ENCODE results near the gene PPP1R14B. TPM values are rescaled to one million over a fixed set of nuclear protein-coding genes. Genes with fewer than 3 reads are reported as not detected.

Gene PPP1R14B
- total and polyA plus RNA-seq, 2 of the 13 experiments (the other 11 are each of a cell fraction or from before 2014, with no cell fraction given): 110 to 148 TPM

DNA sequence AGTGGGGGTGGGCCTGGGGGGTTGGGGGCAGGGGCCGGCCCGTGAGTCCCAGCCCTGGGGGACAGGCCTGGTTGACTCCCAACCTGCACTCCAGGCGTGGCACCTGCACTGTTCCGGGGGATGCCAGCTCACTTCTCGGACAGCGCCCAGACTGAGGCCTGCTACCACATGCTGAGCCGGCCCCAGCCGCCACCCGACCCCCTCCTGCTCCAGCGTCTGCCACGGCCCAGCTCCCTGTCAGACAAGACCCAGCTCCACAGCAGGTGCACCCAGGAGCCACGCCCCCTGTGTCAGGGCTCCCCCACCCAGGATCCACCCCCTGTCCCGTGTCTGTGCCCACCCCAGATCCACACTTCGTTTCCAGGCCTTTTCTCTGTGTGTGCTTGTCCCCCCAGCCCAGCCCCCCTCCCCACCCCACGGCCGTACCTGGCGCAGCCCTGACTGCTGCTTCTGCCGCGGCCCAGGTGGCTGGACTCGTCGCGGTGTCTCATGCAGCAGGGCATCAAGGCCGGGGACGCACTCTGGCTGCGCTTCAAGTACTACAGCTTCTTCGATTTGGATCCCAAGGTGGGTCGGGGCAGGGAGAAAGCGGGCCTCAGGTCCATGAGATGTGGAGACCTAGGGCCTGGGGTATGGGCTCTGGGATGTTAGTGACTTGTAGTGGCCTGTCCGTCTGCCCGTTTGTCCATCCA lies 35.4 kb downstream of the PPP1R14B start:
- H3K4me1 ChIP-seq (ENCODE audit: insufficient read depth, low read length): peaks cover 17% of the 10 kb centered on the region
- 82% methylated on average over 22 of the region's 30 CpGs for WGBS (ENCODE audit: low lambda C conversion rate)
- no peak for DNase-seq (ENCODE audit: low spot score)
- no peak overlapping the region for H3K4me3 ChIP-seq (replicated peaks in 1 of 3; ENCODE audit: insufficient read depth in 1 of 3, low read depth in 2 of 3, low read length in 3 of 3)
- H4K20me1 ChIP-seq (ENCODE audit: insufficient read depth, low read length): no peaks in the 10 kb centered on the region
- ATAC-seq: no peak
- POLR2A ChIA-PET: interaction anchor here (1.6 to 1.7 kb wide), 2 partner anchors 15 to 25 kb away, joined by 3 to 4 read pairs; partner anchors contain the start of genes NUDT22, STIP1 and TRPT1
- intact Hi-C loops (cut with micrococcal nuclease; ENCODE audit: unreplicated experiment): no loop called here
- H3K4me2 ChIP-seq (ENCODE audit: low read depth, low read length): no peak overlapping the region
- H3K9me3 ChIP-seq (ENCODE audit: low read length): no peaks in the 10 kb centered on the region
- H3K79me2 ChIP-seq (ENCODE audit: insufficient read depth, low read length): no peaks in the 10 kb centered on the region
- H3K27me3 ChIP-seq (ENCODE audit: control insufficient read depth in 1 of 2, insufficient read depth in 2 of 2, low read length in 2 of 2): peaks cover 0 to 1% of the 10 kb centered on the region in 2 experiments; a peak in 1 of 5 replicates
- H3K27ac ChIP-seq (ENCODE audit: extremely low read length, insufficient read depth, low read length): no peak overlapping the region
- in situ Hi-C loops (cut with HindIII; ENCODE audit: extremely low pct_ligation_motif_present, low pct_unique_long_range_greater_than_20kb): no loop called here
- H3K9ac ChIP-seq (ENCODE audit: insufficient read depth, low read depth, low read length): no peak overlapping the region
- no TSS peak for BruUV-seq (replicated peaks)
- no peak overlapping the region for H2AFZ ChIP-seq (ENCODE audit: low read length)
- FAIRE-seq: no peak
- CTCF ChIA-PET (ENCODE audit: low intra/inter-chr PET ratio, low total read pairs): no interaction called here
- TF ChIP-seq RAD51 (IDR thresholded peaks at IDR 0.05; ENCODE audit: borderline replicate concordance) (no peak), ZNF33A (CRISPR knock-in tag; IDR thresholded peaks at IDR 0.05; ENCODE audit: borderline replicate concordance) (no peak), ZFP82 (CRISPR knock-in tag; IDR thresholded peaks at IDR 0.05; ENCODE audit: borderline replicate concordance) (no peak), NFYB (CRISPR knock-in tag; IDR thresholded peaks at IDR 0.05) (no peak), GLI4 (CRISPR knock-in tag; IDR thresholded peaks at IDR 0.05; ENCODE audit: borderline replicate concordance) (no peak), ZNF550 (CRISPR knock-in tag; IDR thresholded peaks at IDR 0.05; ENCODE audit: borderline replicate concordance) (no peak)
- TF ChIP-seq, protein P1, sequence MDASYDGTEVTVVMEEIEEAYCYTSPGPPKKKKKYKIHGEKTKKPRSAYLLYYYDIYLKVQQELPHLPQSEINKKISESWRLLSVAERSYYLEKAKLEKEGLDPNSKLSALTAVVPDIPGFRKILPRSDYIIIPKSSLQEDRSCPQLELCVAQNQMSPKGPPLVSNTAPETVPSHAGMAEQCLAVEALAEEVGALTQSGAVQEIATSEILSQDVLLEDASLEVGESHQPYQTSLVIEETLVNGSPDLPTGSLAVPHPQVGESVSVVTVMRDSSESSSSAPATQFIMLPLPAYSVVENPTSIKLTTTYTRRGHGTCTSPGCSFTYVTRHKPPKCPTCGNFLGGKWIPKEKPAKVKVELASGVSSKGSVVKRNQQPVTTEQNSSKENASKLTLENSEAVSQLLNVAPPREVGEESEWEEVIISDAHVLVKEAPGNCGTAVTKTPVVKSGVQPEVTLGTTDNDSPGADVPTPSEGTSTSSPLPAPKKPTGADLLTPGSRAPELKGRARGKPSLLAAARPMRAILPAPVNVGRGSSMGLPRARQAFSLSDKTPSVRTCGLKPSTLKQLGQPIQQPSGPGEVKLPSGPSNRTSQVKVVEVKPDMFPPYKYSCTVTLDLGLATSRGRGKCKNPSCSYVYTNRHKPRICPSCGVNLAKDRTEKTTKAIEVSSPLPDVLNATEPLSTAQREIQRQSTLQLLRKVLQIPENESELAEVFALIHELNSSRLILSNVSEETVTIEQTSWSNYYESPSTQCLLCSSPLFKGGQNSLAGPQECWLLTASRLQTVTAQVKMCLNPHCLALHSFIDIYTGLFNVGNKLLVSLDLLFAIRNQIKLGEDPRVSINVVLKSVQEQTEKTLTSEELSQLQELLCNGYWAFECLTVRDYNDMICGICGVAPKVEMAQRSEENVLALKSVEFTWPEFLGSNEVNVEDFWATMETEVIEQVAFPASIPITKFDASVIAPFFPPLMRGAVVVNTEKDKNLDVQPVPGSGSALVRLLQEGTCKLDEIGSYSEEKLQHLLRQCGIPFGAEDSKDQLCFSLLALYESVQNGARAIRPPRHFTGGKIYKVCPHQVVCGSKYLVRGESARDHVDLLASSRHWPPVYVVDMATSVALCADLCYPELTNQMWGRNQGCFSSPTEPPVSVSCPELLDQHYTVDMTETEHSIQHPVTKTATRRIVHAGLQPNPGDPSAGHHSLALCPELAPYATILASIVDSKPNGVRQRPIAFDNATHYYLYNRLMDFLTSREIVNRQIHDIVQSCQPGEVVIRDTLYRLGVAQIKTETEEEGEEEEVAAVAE (CRISPR knock-in tag; IDR thresholded peaks at IDR 0.05; ENCODE audit: borderline replicate concordance): no peak
- H3K36me3 ChIP-seq (replicated peaks in 1 of 2; ENCODE audit: control insufficient read depth in 1 of 2, insufficient read depth in 2 of 2, low read length in 2 of 2): peaks cover 0 to 3% of the 10 kb centered on the region in 2 experiments; a peak in 2 of 5 replicates

All from HepG2 (cell line).